Tibial nerve (tissue), 4 donors: ENCODE measurements around the gene GDPD1.

Source experiments
- CTCF ChIP-seq, 5 experiments: fragments of 200-600 bp in 3 of 5; fragments of 450-650 bp in 2 of 5; sonication (generic) in 3 of 5; IDR thresholded peaks; one replicate each; pipeline ENCODE4 v1.5.1; 2016 to 2019; ENCODE audit warnings: antibody characterized with exemption in 5 of 5, mild to moderate bottlenecking in 3 of 5, moderate library complexity in 2 of 5
- EP300 ChIP-seq, 2 donors: sonication (generic); formaldehyde crosslinking; IDR thresholded peaks; one replicate each; pipeline ENCODE4 v1.6.1; 2017; ENCODE audit warnings: antibody characterized with exemption in 2 of 2, mild to moderate bottlenecking in 1 of 2
- POLR2A ChIP-seq, 2 donors: fragments of 450-650 bp; IDR thresholded peaks; one replicate each; pipeline ENCODE4 v1.6.1; 2017; ENCODE audit warnings: antibody characterized with exemption in 2 of 2, mild to moderate bottlenecking in 2 of 2, moderate library complexity in 2 of 2

DNA sequence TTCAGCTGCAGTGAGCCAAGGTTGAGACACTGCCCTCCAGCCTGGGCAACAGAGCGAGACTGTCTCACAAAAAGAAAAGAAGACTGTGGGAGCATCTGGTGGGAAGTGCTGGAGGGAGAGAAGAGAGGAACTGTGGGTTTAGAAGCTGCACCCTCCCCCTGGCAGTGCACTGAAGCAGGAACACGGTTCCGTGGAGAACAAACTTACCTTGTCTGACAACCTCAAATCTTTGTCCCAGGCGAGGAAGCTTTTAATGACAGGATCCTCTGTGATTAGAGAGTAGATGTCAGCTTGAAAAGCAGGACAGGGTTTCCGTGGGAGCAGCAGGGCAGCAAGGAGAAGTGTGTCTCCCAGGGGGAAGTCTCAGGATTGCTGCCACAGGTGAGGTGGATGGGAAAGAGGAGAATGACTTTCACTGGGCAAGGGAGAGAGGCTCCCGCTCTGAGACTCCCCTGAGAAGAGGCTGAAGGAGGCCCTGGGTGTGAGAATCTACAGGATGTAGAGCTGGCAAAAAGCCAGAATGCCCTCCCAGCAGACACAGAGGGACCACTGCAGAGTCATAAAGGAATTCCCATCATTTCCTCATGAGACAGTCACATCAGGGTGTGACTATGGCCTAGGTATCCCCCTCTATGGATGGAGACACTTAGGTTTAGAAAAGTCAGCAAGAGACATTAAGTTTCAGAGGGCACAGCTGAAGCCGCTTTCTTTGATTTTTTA lies 41.9 kb upstream of the GDPD1 start:
- no peak for TF ChIP-seq CTCF (IDR thresholded peaks at IDR 0.05)
- TF ChIP-seq EP300 (IDR thresholded peaks at IDR 0.05), result no peak
- TF ChIP-seq POLR2A (IDR thresholded peaks at IDR 0.05), result no peak
